Measurements from ENCODE around the gene GLI2. TPM values are rescaled to one million over a fixed set of nuclear protein-coding genes. Genes with fewer than 3 reads are reported as not detected.

The GLI2 gene
- total RNA-seq, 1 donor from 2014 or later: 3.7 TPM

DNA sequence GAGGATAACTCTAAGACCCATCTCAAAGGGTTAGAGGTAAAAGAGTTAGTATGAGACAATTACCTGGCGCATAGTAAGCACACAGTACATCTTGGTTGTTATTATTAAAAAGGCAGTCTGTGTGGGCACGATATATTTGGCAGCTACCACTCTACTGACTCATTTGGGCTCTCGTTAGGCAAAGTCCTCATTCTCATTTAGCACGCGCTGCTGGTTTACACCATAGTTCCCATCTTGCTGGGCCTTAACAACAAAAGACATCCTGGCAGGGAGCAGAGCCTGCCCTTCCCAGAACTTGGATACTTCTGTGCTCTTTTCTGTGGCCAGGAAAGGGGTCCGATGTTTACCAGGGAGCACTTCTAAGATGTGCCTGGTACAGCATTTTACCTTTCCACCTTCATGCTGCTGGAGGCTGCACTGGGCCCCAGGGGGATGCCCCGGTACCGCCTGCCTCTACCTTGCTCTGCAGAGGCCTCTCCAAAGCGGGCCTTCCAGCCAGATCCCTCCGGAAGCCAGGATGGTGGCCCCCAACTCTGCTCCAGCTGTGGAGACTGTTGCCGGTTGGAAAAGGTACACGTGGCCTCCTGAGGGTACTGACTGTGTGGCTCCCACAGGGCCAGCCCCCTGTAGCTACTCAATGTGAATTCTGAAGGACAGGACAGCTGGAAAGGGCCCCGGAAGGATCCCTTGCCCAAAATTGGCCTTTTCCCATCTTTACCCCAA, 15.0 kb downstream of the GLI2 start:
- DNase-seq (ENCODE audit: extremely low read depth, low read depth, low spot score): no peak

DNA sequence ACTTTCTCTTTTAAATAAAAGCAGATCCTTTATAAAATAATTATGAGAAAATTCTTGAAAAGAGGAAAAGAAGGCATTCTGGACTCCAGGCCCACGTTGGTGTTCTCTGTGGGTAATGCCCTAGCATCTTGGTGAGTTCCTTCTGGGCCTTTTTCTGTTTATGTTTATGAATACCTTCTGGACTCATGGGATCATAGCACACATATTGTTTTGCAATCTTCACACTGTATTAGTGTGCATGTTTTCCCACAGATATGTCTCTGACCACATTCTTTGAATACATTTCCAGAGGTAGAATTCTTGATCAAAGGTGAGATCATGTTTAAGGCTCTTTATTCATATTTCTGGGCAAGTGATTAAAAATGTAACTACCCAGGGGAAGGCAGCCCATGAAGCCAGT, 15.9 kb downstream of the GLI2 start:
- no peak for DNase-seq (ENCODE audit: extremely low read depth, low read depth, low spot score)

DNA sequence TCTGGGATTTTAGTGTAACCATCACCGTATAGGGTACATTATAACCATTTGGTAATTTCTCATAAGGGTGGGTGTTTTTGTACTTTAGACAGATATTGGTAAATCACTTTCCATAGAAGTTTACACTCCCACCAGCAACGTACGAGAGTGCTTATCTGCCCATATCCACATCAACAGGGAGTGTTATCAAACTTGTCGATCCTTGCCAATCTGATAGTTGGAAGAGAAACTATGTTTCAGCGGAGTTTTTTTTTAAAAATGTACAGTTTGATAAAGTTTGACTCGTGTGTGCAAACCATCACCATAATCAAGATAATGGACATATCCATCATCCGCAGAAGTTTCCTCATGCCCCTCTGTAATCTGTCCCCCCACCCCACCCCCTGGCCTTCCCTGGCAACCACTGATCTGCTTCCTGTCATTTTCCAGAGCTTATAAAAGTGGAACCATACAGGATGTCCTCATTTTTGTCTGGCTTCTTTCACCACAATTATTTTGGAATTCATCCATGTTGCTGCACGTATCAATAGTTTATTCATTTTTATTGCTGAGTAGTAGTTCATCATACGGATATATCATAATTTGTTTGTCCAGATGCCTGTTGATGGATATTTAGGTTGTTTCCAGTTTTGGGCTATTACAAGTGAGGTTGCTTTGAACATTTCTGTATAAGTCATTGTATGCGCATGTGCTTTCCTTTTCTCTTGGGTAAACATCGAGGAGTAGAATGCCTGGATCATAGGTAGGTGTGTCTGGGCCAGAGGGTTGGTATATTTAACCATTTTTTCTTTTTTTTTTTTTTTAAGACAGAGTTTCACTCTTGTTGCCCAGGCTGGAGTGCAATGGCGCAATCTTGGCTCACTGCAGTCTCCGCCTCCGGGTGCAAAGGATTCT, 18.6 kb downstream of the GLI2 start:
- no peak for DNase-seq (ENCODE audit: extremely low read depth, low read depth, low spot score)

DNA sequence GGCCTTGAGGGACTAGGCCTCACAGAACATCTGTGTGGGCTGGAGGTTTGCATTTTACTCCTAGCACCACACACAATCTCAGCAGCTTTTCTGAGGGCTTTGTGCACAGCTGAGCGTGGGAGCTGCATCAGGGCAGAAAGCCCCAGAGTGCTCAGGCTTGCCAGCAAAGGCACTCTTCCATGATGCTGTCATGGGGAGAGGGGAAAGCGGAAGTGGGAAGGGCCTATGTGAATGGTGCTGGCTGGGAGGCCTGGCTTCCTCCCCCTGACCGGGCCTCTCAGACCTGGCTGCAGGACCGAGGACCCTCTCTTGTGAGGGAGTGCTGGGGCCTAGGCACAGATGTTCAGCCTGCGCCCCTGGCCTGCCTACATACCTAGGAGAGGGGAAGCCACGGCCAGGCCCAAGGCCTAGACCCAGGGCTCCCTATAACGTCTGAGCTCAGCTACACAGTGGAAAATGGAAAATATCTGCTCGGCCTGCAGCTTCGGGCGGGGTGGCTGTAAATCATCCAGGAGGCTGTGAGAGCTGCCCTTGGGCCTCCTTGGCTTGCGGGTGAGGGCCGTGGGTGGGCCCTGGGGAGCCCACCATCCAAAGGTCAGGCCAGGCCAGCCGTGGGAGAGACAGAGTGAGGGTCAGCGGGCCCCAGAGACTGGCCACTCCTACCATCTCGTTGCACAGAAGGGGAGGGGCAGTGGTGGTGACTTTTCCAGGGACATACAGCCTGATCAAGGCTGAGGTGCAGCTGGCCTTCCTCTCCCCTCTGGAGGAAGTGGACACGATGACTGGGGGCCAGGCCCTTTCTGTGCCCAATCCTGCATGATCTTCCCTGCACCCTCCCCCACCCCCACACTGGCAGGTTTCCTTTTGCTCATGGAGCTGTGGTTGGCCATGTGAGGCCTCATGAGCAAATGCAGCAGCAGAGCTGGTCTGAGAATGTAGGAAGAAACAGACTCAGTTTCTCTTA, 22.8 kb downstream of the GLI2 start:
- DNase-seq (ENCODE audit: extremely low read depth, low read depth, low spot score): no peak

DNA sequence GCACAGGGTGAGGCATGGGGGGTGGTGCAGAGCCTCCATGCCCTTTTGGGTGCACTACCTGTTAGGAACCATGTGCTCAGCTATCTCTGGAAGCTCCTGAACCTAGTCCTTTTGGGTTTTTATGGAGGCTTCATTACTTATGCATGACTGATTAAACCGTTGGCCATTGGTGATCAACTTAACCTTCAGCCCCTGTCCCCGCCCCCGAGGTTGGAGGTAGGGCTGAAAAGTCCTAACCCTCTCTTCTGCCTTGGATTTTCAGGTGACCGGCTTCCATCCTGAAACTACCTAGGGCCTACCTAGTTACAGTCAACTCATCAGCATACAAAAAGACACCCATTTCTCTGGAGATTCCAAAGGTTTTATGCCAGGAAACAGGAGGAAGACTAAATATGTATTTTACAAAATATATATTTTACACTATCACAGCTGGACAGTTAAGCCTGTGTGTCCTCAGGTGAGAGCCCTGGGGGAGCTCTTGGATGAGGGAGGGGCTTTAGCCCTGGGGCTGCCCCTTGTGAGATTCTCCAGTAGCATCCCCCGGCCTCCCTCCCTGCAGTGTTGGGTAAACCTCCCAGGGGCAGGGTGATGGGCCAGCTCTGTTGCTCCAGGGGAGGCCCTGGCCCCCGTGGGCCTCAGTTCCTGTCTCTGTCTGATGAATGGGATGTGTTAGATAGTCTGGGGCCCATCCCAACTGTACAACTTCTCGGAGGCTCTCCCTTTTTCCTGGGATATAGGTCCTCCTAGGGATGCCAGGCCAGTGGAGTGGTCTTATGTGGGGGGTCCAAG, 24.1 kb downstream of the GLI2 start:
- DNase-seq (ENCODE audit: extremely low read depth, low read depth, low spot score): no peak

DNA sequence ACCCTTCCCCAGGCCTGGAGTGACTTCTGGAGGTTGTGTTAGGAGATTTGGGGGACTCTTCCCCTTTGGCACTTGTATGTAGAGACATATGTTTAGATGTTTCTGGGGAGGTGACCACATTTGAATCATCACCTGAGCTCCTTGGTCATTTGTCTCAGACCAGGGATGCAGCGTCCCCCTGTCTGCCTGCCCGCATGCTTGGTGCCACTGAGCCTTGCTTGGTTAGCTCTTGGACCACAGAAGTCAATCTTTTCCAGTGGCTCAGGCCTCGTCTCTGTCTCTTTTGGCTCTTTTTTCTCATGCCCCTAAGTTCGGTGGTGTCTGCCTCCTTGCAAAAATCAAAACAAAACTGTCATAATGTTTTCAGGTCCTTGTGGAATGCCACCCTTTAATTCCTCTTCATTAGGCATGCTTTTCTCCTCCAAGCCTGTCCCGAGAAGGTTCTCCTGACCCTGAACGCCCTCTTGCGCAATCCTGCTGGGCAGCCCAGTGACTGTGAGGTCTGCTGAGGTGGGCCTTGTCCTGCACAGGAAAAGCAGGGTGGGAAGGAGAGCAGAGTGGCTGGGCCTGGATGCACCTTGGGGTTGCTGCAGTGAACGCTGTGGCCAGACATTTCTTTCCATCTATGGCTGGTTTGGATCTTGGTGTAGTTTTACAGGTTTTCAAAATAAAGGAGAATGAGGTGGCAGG, 24.9 kb downstream of the GLI2 start:
- DNase-seq (ENCODE audit: extremely low read depth, low read depth, low spot score): no peak

DNA sequence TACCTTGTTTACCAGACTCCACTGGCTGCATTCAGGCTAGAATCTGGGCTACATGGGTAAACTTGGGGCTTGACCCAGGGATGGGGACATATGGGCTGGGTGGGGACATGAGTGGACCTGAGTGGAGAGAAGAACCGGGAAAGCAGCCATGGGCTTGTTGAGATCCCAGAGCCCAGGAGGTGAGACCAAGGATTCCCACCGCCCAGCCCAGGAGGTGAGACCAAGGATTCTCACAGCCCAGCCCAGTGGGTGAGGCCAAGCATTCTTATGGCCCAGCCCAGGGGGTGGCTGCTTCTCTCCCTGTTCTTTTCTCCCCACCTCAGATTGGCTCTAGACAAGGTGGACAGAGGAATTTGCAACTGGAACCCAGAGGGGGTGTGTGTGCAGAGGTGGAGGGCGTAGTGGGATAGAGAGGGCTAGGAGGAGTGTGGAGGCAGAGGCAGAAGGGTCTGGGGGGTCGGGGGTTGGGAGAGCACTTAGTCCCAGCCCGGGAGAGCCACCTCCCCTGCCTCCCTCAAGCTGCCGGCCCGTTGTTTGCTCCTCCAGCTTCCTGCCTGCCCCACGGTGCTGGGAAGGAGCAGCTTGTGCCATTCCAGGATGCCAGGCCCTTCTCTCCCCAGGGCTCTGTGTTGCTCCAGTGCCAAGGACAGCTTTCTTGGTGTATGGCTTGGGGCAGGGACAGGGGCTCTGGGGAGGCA, 25.6 kb downstream of the GLI2 start:
- DNase-seq (ENCODE audit: extremely low read depth, low read depth, low spot score): no peak

DNA sequence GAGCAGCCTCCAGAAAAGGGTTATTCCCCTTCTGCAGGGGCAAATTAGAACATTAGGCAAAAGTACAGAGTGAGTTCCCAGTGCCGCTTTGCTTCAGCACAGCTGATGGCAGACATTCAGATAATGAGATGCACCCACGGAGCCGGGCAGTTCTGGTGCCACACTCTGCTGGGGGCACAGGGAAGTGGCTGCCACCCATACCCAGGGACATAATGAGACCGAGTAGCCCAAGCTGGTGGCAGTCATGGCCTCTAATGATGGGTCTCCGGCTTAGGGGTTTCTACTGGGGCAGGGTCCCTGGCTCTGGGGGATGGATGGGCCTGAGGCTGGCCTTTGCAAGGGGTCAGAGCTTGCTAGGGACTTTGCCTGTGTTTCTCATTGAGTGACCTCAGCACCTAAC, 26.2 kb downstream of the GLI2 start:
- no peak for DNase-seq (ENCODE audit: extremely low read depth, low read depth, low spot score)

DNA sequence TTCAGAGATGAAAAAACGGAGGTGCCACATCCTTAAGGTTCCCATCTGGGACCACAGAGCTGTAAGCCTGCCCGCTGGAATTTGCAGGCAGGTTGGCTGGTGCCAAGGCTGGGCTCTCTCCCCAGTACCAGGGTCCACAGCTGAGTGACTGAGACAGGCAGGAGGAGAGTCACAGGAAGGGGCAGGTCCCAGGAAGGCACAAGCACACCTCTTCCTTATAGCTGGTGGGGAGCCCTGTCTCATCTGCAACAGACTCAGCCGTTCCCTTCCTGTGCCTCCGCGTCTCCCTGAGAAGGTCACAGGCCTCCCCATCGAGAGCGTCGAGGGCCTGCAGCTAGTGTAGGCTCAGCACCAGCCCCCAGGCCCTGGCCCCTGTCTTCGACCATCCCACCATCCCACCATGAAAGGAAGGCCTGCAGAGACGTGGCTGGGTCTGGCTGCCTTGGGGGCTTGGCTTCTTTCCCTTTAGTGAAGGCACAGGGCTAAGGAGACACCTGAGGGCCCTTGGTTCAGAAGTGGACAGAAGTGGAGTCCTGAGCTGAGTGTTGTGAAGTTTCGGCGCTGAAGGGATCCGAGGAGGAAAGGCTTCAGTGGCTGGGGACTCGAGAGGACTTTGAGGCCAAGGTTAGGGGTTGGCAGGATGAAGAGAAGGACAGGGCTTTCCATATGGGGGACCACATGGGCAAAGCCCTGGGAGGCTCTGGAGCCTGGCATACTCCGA, 26.8 kb downstream of the GLI2 start:
- DNase-seq (ENCODE audit: extremely low read depth, low read depth, low spot score): no peak

DNA sequence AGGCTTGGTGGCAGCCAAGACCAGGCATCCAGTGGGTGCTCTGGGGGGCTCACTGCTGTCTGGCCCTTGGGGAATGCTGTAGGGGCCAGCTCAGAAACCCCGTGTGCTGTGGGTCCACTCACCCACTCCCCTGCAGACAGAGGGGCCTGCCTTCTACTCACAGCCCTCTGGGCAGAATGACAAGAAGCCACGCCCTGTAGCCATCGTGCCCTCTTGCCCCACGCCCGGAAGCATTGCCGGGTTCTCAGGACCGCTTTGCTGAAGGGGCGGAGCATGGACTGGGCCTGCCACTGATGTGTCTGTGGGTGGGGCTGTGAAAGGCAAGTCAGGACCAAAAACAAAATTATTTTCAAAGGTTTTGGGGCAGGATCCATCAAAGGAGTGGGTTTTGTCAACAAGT, 27.8 kb downstream of the GLI2 start:
- no peak for DNase-seq (ENCODE audit: extremely low read depth, low read depth, low spot score)

DNA sequence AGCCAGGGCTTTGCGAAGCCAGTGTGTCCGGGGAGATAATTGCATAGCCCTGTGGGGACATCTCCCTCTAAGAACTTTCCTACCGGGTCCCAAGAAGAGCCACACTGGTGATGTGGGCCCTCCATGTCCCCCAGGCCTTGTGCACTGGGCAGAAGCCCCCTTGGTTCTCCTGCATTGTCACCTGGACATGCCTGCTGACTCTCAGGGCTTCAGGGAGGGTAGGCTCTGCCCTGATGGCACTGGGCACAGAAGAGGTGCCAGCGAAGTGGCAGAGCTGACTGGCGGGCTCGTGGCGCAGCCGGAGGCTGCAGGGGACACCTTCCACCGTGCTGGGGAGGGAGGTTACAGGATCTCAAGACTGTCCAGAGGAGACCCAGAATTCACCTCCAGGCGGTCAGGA, 28.3 kb downstream of the GLI2 start:
- no peak for DNase-seq (ENCODE audit: extremely low read depth, low read depth, low spot score)

DNA sequence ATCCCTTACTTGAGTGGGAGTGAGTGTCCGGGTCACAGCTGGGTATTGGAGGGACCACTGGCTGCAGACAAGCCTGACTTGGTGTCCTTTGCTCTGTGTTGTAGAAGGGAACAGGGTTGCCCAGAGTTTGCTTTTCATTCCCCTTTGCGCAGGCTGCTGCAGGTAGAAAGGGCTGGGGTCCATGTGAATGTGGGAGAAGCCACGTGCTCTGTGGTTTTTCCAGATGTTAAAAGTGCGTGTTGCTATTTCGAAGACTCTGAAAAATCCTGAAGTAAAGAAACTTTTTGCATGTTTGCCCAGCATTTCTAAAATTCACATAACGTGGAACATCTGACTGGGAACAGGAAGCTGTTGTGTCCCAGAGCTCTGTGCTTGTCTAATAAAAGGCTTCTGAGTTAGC, 28.8 kb downstream of the GLI2 start:
- no peak for DNase-seq (ENCODE audit: extremely low read depth, low read depth, low spot score)

DNA sequence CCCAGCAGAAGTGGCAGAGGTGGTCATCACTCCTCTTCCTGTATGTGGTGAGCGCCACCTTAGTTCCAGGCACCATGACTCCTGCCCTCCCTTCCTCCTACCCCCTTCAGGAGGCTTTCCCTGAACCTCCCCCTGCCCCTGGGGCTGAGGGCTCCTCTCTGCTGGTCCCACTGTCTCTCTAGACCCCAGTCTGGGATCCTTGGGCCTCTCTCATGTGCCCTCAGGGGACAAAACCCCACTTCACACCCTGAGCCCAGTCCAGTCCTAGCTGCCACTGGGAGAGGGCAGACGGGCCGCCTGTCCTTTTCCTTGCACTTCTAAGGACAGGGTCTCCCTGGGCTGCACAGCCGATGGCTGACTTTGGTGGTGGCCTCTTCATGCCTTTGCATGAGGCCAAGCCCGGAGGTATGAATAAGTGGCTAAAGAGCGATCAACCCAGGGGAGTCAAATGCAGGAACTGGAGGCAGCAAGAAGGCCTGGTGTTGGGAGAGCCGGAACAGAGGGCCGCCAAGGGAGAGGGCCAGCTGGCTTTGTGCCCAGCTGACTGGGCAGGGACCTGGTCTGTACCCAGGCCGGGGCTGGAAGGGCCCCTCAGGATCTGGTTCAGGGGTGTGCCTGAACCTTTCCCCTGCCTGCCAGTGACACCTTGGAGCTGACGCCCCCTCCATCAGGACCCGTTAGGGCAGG, 29.5 kb downstream of the GLI2 start:
- DNase-seq (ENCODE audit: extremely low read depth, low read depth, low spot score): no peak

DNA sequence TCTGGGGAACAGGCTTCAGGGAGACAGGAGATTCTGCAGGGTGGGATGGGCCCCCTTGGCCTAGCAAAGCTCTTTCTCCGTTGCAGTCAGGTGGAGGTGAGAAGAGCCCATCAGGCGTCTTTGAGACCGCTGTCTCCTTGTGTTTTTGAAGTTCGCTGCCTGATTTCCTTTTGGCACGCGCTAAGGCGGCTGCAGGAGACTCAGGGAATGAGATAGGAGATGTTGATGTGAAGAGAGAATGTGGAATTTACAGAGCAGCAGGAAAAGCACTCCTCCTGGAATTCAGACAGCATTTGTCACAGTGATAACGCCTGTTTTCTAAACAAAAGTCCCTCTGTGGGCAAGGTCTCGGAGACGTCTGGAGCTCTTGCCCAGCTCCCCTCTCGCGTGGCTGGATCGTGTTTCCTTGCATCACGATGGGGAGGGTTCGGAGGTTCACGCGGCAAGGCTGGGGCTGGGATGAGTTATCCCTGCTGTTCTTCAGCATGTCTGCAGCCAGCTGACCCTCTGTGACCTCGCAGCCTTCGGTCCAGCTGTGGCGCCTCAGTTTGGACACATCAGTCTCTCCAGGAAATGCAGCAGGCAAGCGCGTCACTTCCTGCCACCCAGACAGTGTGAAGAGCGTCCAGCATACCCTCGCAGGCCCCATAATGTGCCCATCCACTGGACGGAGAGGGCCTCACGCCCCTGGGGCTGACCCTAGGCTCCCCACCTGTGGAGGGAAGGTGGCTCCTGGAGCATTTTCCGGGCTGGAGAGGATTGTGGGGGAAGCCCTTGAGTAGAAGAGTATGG, 30.2 kb downstream of the GLI2 start:
- no peak for DNase-seq (ENCODE audit: extremely low read depth, low read depth, low spot score)

DNA sequence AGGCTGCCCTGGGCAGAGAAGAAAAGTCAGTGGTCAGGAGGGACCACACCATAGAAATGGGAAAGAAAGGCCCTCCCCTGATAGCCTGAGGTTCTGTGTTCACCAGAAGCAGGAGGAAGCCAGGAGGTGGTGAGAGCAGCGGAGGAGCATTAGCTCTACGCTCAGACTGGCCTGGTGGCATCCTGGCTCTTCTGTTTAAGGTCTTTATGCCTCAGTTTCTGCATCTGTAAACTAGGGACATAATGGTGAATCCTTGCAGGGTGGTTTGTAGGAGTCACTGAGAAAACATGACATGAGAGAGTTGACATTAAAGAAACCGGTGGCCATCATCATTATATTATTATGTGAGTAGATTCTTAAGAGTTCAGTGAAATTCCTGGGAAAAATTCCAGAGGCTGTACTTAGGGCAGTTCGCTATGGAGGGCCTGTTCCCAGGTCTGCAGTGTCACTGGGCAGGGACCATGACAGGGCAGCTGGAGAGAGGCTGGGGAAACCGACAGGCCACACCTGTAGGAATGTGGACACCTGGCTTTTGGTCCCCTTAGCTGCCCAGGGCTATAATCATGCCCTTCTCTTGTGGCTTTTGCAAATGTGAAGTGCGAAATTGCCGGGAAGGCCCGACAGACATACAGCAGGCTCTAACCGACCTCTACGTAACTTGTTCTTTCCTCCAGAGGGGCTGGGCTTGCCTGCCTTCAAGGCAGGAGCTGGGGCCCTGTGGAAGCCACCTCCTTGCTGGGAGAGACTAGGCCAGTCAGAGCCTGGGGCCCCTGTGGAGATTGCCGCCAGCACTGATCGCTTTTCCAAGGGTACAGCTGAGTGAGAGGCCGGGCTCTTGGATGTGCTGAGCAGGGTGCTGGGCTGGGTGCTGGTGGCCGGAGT, 31.0 kb downstream of the GLI2 start:
- DNase-seq (ENCODE audit: extremely low read depth, low read depth, low spot score): no peak

DNA sequence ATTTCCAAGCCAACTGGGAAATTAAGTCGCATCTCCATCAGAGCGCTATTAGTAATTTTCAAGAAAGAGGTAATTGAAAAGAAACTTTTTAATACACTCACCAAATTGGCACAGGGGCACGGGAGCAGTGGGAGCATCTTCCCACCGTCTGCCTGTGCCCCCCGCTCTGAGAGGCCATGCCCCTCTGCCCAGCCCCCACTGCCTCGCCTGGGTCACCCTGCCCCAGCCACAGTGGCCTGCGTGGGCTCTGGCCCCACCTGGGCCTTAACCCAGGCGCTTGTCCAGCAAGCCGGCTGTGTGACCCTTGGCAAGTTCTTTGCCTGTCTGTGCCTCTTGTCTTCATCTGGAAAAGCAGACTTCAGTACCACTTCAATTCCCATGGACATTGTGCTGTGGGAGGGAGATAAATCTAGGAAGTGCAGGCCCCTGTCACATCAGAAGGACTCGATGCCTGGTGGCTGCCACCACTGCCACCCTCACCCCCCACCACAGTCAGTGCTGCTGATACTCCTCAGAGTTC, 31.9 kb downstream of the GLI2 start:
- DNase-seq (ENCODE audit: extremely low read depth, low read depth, low spot score): no peak

Data from glomerular endothelial cell (primary cell).